Mesothelial cell of epicardium (in vitro differentiated cells): ENCODE measurements around the gene AGBL3. TPM values are rescaled to one million over a fixed set of nuclear protein-coding genes. Genes with fewer than 3 reads are reported as not detected.

Experiments used
- DNase-seq, 2 experiments: peaks; one replicate each; pipeline ENCODE4 v3.0.0; 2021; ENCODE audit warnings: low spot score in 2 of 2; ENCODE audit not compliant: unreplicated experiment in 2 of 2
- H3K27ac Mint-ChIP-seq: 2 replicates; pipeline ENCODE4 v1.8.0; 2021; ENCODE audit warnings: mixed read lengths
- H3K27me3 Mint-ChIP-seq: 2 replicates; pipeline ENCODE4 v1.8.0; 2021; ENCODE audit warnings: low read depth, mixed read lengths
- H3K36me3 Mint-ChIP-seq: 2 replicates; pipeline ENCODE4 v1.8.0; 2021; ENCODE audit warnings: mixed read lengths
- H3K4me1 Mint-ChIP-seq: 2 replicates; pipeline ENCODE4 v1.8.0; 2021; ENCODE audit warnings: mixed read lengths
- H3K4me3 Mint-ChIP-seq: 2 replicates; pipeline ENCODE4 v1.8.0; 2021; ENCODE audit warnings: mild to moderate bottlenecking, moderate library complexity, mixed read lengths
- H3K9me3 Mint-ChIP-seq: 2 replicates; pipeline ENCODE4 v1.8.0; 2021; ENCODE audit warnings: mixed read lengths
- CTCF ChIP-seq: fragments of 200-600 bp; sonication (generic); IDR thresholded peaks from one replicate; pipeline ENCODE4 v1.5.0; 2021; ENCODE audit warnings: antibody characterized with exemption; ENCODE audit not compliant: unreplicated experiment
- total RNA-seq: library from RNA; stranded (reverse); gene quantifications from 3 replicates; pipeline ENCODE4 v1.2.1, GENCODE V29; 2021

AGBL3 gene
- total RNA-seq, 1 donor from 2014 or later: 2.3 TPM

GRCh38 chr7:135181261-135181928 is 195.1 kb downstream of the AGBL3 start:
- Mint-ChIP-seq H3K27ac (no peak overlapping the region), H3K9me3 (peaks cover 54% of the 10 kb centered on the region), H3K4me1 (no peaks in the 10 kb centered on the region), H3K27me3 (no peaks in the 10 kb centered on the region), H3K4me3 (no peak overlapping the region), H3K36me3 (peaks cover 74% of the 10 kb centered on the region)
- no peak for DNase-seq
- no peak for TF ChIP-seq CTCF

- H3K27me3 Mint-ChIP-seq: no peaks in the 10 kb centered on the region
- no peak overlapping the region for H3K27ac Mint-ChIP-seq
- no peak for TF ChIP-seq CTCF
- H3K4me3 Mint-ChIP-seq: no peak overlapping the region
- no peak for DNase-seq
- H3K9me3 Mint-ChIP-seq: peaks cover 54% of the 10 kb centered on the region
- no peaks in the 10 kb centered on the region for H3K4me1 Mint-ChIP-seq
- peaks cover 73% of the 10 kb centered on the region for H3K36me3 Mint-ChIP-seq
Observed at GRCh38 chr7:135181929-135182678, 195.8 kb downstream of the AGBL3 start.

DNA sequence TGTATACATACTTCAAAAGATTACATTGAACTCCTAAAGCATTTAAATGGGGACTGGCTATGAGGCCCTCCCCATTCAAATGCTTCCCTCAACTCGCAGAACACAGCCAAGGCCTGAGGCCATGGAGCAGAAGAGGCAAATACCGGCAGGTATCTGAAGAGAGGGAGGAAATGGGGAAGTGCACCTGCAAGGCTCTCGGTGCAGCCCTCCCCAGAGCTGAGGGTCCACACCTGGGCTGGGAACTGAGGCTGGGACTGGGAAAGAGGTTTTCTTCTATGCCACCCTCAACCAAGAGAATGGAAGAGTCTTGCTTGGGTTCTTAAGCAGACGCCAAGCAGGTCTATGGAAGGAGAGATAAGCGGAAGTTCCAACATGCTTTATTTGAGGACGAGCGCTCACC is 197.2 kb downstream of the AGBL3 start:
- Mint-ChIP-seq H3K4me3 (no peak overlapping the region), H3K9me3 (peaks cover 47% of the 10 kb centered on the region), H3K4me1 (no peaks in the 10 kb centered on the region), H3K27me3 (no peaks in the 10 kb centered on the region), H3K27ac (no peak overlapping the region), H3K36me3 (peaks cover 78% of the 10 kb centered on the region)
- no peak for TF ChIP-seq CTCF
- no peak for DNase-seq

- DNase-seq: no peak
- no peaks in the 10 kb centered on the region for H3K4me1 Mint-ChIP-seq
- H3K9me3 Mint-ChIP-seq: peaks cover 39% of the 10 kb centered on the region
- H3K27ac Mint-ChIP-seq: no peak overlapping the region
- no peak for TF ChIP-seq CTCF
- H3K36me3 Mint-ChIP-seq: peaks cover 70% of the 10 kb centered on the region
- no peaks in the 10 kb centered on the region for H3K27me3 Mint-ChIP-seq
- no peak overlapping the region for H3K4me3 Mint-ChIP-seq
Observed at GRCh38 chr7:135184254-135184841, 198.0 kb downstream of the AGBL3 start.

Other genes with a start within 250 kb of the AGBL3 start
- gene CALD1, start 206.9 kb upstream of the AGBL3 start, total RNA-seq: 191 to 211 TPM (median 194 TPM) in 3 replicates
- 0.14 to 0.40 TPM in 2 of 3 replicates, not detected in the other for gene TMEM140, start 161.6 kb downstream of the AGBL3 start, total RNA-seq
- gene CYREN, start 184.2 kb downstream of the AGBL3 start, total RNA-seq: 44.4 to 46.7 TPM (median 44.8 TPM) in 3 replicates
- 15.0 to 17.4 TPM (median 16.5 TPM) in 3 replicates for gene WDR91, start 225.0 kb downstream of the AGBL3 start, total RNA-seq
- not detected in 3 replicates for gene STRA8, start 247.3 kb downstream of the AGBL3 start, total RNA-seq